CD14-positive monocyte (primary cell): ENCODE data around the gene GPR65. TPM values are rescaled to one million over a fixed set of nuclear protein-coding genes. Genes with fewer than 3 reads are reported as not detected.
A peak's percentile ranks its signal among the peaks of the same experiment; 100 is the strongest.

Experiments
- DNase-seq, 3 donors: peaks; one replicate each; pipeline ENCODE4 v3.0.0-alpha.2; 2011 to 2022
- H2AFZ ChIP-seq: 2 replicates; pipeline ENCODE4 v1.6.0; 2012; ENCODE audit warnings: mild to moderate bottlenecking, low read depth, low read length, inconsistent platforms; ENCODE audit not compliant: insufficient read depth, poor library complexity, severe bottlenecking
- H3K27ac ChIP-seq, 2 donors: 1 replicate in 1 of 2; 2 replicates in 1 of 2; pipeline ENCODE4 v1.5.1; 2012 to 2013; ENCODE audit warnings: low read length in 2 of 2, control low read depth in 1 of 2, inconsistent platforms in 1 of 2, low read depth in 1 of 2, mild to moderate bottlenecking in 1 of 2
- H3K27me3 ChIP-seq, 2 donors: one replicate each; pipeline versions ENCODE4 v1.6.0 to v1.6.1; 2011 to 2013; ENCODE audit warnings: low read length in 2 of 2; ENCODE audit not compliant: control insufficient read depth in 2 of 2, insufficient read depth in 2 of 2
- H3K36me3 ChIP-seq, 2 donors: replicated peaks in 1 of 2; 1 replicate in 1 of 2; 2 replicates in 1 of 2; pipeline versions ENCODE4 v1.5.1 to v1.6.1; 2012 to 2013; ENCODE audit warnings: low read length in 2 of 2, control low read depth in 1 of 2, inconsistent platforms in 1 of 2, mild to moderate bottlenecking in 1 of 2; ENCODE audit not compliant: insufficient read depth in 2 of 2, control insufficient read depth in 1 of 2
- H3K4me1 ChIP-seq, 2 donors: 1 replicate in 1 of 2; 2 replicates in 1 of 2; pipeline versions ENCODE4 v1.5.1 to v1.6.1; 2012 to 2013; ENCODE audit warnings: low read length in 2 of 2, control low read depth in 1 of 2, inconsistent platforms in 1 of 2, mild to moderate bottlenecking in 1 of 2, moderate library complexity in 1 of 2; ENCODE audit not compliant: insufficient read depth in 2 of 2, control insufficient read depth in 1 of 2
- H3K4me2 ChIP-seq: replicated peaks from 2 replicates; pipeline ENCODE3; 2012; ENCODE audit warnings: low read length, moderate library complexity, mild to moderate bottlenecking; ENCODE audit not compliant: poor library complexity, severe bottlenecking; ENCODE audit errors: extremely low read depth
- H3K4me3 ChIP-seq, 3 experiments: fragments of 200-600 bp in 1 of 3; sonication (generic) in 1 of 3; replicated peaks in 1 of 3; 1 replicate in 2 of 3; 2 replicates in 1 of 3; pipeline ENCODE4 v1.5.1; 2011 to 2013; ENCODE audit warnings: low read length in 3 of 3, mild to moderate bottlenecking in 3 of 3, control low read depth in 2 of 3, low read depth in 2 of 3, inconsistent platforms in 1 of 3, moderate library complexity in 1 of 3
- H3K79me2 ChIP-seq: 2 replicates; pipeline ENCODE4 v1.6.0; 2012; ENCODE audit warnings: mild to moderate bottlenecking, control low read depth, inconsistent platforms, low read length, moderate library complexity; ENCODE audit not compliant: insufficient read depth
- H3K9ac ChIP-seq: 2 replicates; pipeline ENCODE4 v1.6.0; 2017; ENCODE audit warnings: low read length, mild to moderate bottlenecking; ENCODE audit not compliant: insufficient read depth, poor library complexity, severe bottlenecking
- H3K9me3 ChIP-seq, 2 donors: replicated peaks in 1 of 2; 1 replicate in 1 of 2; 2 replicates in 1 of 2; pipeline versions ENCODE4 v1.5.1 to v1.6.1; 2012 to 2013; ENCODE audit warnings: low read length in 2 of 2, control low read depth in 1 of 2; ENCODE audit not compliant: control insufficient read depth in 1 of 2, insufficient read depth in 1 of 2
- H4K20me1 ChIP-seq: 2 replicates; pipeline ENCODE4 v1.6.0; 2012; ENCODE audit warnings: mild to moderate bottlenecking, low read length, control low read depth, moderate library complexity; ENCODE audit not compliant: insufficient read depth
- H3K27ac Mint-ChIP-seq, 7 donors: one replicate each; pipeline ENCODE4 v1.8.0; 2020; ENCODE audit warnings: mild to moderate bottlenecking in 7 of 7, mixed read lengths in 7 of 7, moderate library complexity in 6 of 7, inconsistent platforms in 2 of 7
- H3K27me3 Mint-ChIP-seq, 3 donors: one replicate each; pipeline ENCODE4 v1.8.0; 2021 to 2022; ENCODE audit warnings: low read depth in 3 of 3, mild to moderate bottlenecking in 3 of 3, mixed read lengths in 3 of 3, moderate library complexity in 3 of 3, inconsistent platforms in 1 of 3
- H3K36me3 Mint-ChIP-seq, 2 donors: one replicate each; pipeline ENCODE4 v1.8.0; 2020; ENCODE audit warnings: mixed read lengths in 2 of 2, inconsistent platforms in 1 of 2, mild to moderate bottlenecking in 1 of 2
- H3K4me1 Mint-ChIP-seq: one replicate; pipeline ENCODE4 v1.8.0; 2020; ENCODE audit warnings: mild to moderate bottlenecking, mixed read lengths
- H3K4me3 Mint-ChIP-seq, 2 donors: one replicate each; pipeline ENCODE4 v1.8.0; 2020; ENCODE audit warnings: mild to moderate bottlenecking in 2 of 2, mixed read lengths in 2 of 2, moderate library complexity in 1 of 2
- H3K9me3 Mint-ChIP-seq, 7 donors: one replicate each; pipeline ENCODE4 v1.8.0; 2020 to 2022; ENCODE audit warnings: mixed read lengths in 7 of 7, mild to moderate bottlenecking in 6 of 7, moderate library complexity in 6 of 7, inconsistent platforms in 2 of 7
- WGBS: methylation state at CpG from one replicate; pipeline ENCODE4 v1.1.5; 2013; ENCODE audit warnings: missing lambda C conversion rate; ENCODE audit not compliant: insufficient coverage; 5-methylcytosine and 5-hydroxymethylcytosine counted together
- intact Hi-C, 2 donors: fragments of 100-400 bp; cut with micrococcal nuclease; formaldehyde crosslinking; loops; one replicate each; pipeline versions ENCODE4 v1.15.0 to v1.15.1; 2023
- polyA plus RNA-seq, 3 donors: library from polyadenylated mRNA; depleted of rRNA in 1 of 3; unstranded in 2 of 3; stranded (reverse) in 1 of 3; fragments of 300-500 nt in 2 of 3; fragments of >200 nt in 1 of 3; fragmentation: Illumina TruSeq in 2 of 3; gene quantifications; 1 replicate in 2 of 3; 2 replicates in 1 of 3; pipeline ENCODE4 v1.2.3, GENCODE V29; 2012 to 2021
- TF ChIP-seq, protein P1 (sequence below): fragments of 200-600 bp; IDR thresholded peaks from one replicate; pipeline ENCODE4 v1.8.0; 2022; ENCODE audit warnings: antibody characterized with exemption, mild to moderate bottlenecking

The GPR65 gene
- polyA plus RNA-seq, 3 donors, result 15.5 to 33.3 (median 20.6) TPM

DNA sequence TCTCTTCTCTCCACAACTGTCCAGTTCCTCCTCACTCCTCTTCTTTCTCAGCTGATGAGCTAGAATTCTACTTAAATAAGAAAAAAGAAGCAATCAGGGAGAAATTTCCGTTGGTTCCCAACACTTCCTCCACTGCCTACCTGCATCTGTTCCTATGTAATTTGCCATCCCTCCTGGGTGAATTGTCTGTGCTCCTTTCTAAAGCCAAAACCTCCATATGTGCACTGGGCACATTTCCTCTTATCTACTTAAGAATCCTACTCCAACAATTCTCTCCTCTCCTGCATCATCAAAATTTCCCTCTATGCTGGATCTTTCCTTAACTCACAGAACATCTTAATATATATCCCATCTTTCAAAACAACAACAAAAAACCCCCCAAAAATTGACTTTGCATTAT, 35.2 kb downstream of the GPR65 start:
- H3K4me1 Mint-ChIP-seq, result peaks cover 25% of the 10 kb centered on the region
- intact Hi-C loops, result loop anchor here in 1 of 2 donors (5.0 to 10.0 kb wide), 2 partner anchors 45 to 92 kb away; partner anchors contain the start of gene GALC

GRCh38 chr14:88043529-88044443, 38.9 kb downstream of the GPR65 start:
- WGBS, result no CpG with 5 or more reads among the region's 4 CpGs
- H3K4me1 Mint-ChIP-seq, result peaks cover 52% of the 10 kb centered on the region

More for the DNA sequence above, 35.2 kb downstream of the GPR65 start:
- Histone ChIP-seq H4K20me1 (no peaks in the 10 kb centered on the region), H3K36me3 (no peaks in the 10 kb centered on the region), H3K79me2 (no peaks in the 10 kb centered on the region), H2AFZ (no peak overlapping the region), H3K27me3 (peaks cover 0 to 3% of the 10 kb centered on the region in 2 donors), H3K4me3 (no peak overlapping the region), H3K4me1 (peaks cover 29 to 34% of the 10 kb centered on the region in 2 donors), H3K9ac (no peak overlapping the region), H3K27ac (no peak overlapping the region), H3K4me2 (no peak overlapping the region), H3K9me3 (no peaks in the 10 kb centered on the region)
- no CpG with 5 or more reads among the region's 1 CpG for WGBS
- TF ChIP-seq, protein P1, sequence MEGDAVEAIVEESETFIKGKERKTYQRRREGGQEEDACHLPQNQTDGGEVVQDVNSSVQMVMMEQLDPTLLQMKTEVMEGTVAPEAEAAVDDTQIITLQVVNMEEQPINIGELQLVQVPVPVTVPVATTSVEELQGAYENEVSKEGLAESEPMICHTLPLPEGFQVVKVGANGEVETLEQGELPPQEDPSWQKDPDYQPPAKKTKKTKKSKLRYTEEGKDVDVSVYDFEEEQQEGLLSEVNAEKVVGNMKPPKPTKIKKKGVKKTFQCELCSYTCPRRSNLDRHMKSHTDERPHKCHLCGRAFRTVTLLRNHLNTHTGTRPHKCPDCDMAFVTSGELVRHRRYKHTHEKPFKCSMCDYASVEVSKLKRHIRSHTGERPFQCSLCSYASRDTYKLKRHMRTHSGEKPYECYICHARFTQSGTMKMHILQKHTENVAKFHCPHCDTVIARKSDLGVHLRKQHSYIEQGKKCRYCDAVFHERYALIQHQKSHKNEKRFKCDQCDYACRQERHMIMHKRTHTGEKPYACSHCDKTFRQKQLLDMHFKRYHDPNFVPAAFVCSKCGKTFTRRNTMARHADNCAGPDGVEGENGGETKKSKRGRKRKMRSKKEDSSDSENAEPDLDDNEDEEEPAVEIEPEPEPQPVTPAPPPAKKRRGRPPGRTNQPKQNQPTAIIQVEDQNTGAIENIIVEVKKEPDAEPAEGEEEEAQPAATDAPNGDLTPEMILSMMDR, result no peak
- Mint-ChIP-seq H3K9me3 (peaks cover 0 to 5% (median 2%) of the 10 kb centered on the region in 7 donors), H3K4me3 (no peak overlapping the region), H3K36me3 (peaks cover 6 to 17% of the 10 kb centered on the region in 2 donors), H3K27me3 (peaks cover 0 to 6% (median 5%) of the 10 kb centered on the region in 3 donors), H3K27ac (no peak overlapping the region)
- DNase-seq, result no peak

More at GRCh38 chr14:88043529-88044443, 38.9 kb downstream of the GPR65 start:
- peak overlapping the region in 1 of 2 donors; percentile 13 for H3K4me3 Mint-ChIP-seq
- peaks cover 0 to 5% (median 4%) of the 10 kb centered on the region in 7 donors for H3K9me3 Mint-ChIP-seq
- DNase-seq, result peak in 2 of 3 donors; percentile 34 to 47
- peaks cover 66 to 70% of the 10 kb centered on the region in 2 donors for H3K4me1 ChIP-seq
- peak overlapping the region; percentile 45 to 94 for H3K27ac ChIP-seq
- no peak overlapping the region for H3K9ac ChIP-seq
- no peaks in the 10 kb centered on the region for H3K36me3 ChIP-seq
- no peak overlapping the region for H2AFZ ChIP-seq
- TF ChIP-seq, protein P1, result no peak
- no peaks in the 10 kb centered on the region for H3K27me3 Mint-ChIP-seq
- peak overlapping the region; percentile 92 to 99 (median 98) for H3K27ac Mint-ChIP-seq
- no peaks in the 10 kb centered on the region for H3K9me3 ChIP-seq
- H3K27me3 ChIP-seq, result no peaks in the 10 kb centered on the region
- H3K4me3 ChIP-seq, result peak overlapping the region in 1 of 3 experiments; percentile 51
- H3K79me2 ChIP-seq, result no peaks in the 10 kb centered on the region
- no peaks in the 10 kb centered on the region for H4K20me1 ChIP-seq
- peak overlapping the region; percentile 42 for H3K4me2 ChIP-seq
- intact Hi-C loops, result loop anchor here in 1 of 2 donors (5.0 to 10.0 kb wide), 2 partner anchors 49 to 89 kb away; partner anchors contain the start of gene GALC
- peaks cover 9 to 12% of the 10 kb centered on the region in 2 donors for H3K36me3 Mint-ChIP-seq
